Stimulated activated CD4-positive, alpha-beta T cell treated with anti-CD3 and anti-CD28 coated beads, Interleukin-1b, Interleukin-23, amount 100 ng/mL, for 1 hour (primary cell): ENCODE data around the gene CCDC116.
"Not testable (repeated sequence)": the region's sequence is repeated elsewhere in the genome, so short reads cannot be mapped to it uniquely, and the experiment has no call there.

ENCODE experiments used
- DNase-seq, 2 donors: peaks; one replicate each; pipeline ENCODE4 v3.0.0-alpha.2; 2020; ENCODE audit warnings: low read depth in 2 of 2

CCDC116 gene

DNA sequence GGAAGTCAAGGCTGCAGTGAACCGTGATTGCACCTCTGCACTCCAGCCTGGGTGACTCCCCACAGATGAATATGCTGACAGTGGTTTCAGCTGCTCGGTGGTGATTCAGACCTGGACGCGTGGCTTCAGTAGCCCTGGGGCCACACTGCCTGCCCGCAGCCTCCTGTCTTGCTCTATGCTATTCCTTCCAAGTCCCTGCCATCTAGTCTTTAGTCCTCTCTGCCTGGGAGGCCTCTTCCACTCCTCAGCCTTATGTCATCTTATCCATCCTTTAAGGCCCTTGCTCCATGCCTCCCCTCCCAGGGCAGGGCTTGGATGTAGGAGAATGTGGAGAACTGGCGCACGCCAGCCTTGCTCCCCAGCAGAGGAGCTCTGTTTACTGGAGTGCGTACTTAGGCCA is 25.8 kb upstream of the CCDC116 start:
- no peak for DNase-seq

DNA sequence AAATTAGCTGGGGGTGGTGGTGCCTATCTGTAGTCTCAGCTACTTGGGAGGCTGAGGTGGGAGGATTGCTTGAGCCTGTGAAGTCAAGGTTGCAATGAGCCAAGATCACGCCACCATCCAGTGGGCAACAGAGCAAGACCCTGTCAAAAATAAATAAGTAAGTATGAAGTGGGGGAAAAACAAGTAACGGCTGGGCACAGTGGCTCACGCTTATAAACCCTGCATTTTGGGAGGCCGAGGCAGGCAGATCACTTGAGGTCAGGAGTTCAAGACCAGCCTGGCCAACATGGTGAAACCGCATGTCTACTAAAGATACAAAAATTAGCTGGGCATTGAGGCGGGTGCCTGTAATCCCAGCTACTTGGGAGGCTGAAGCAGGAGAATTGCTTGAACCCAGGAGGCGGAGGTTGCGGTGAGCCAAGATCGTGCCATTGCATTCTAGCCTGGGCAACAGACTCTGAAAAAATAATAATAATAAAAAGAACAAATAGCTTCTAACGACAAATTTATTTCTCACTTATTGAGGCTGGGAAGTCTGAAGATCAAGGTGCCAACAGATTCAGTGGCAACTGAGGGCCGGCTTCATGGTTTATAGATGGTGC is 22.9 kb upstream of the CCDC116 start:
- not testable (repeated sequence) for DNase-seq

DNA sequence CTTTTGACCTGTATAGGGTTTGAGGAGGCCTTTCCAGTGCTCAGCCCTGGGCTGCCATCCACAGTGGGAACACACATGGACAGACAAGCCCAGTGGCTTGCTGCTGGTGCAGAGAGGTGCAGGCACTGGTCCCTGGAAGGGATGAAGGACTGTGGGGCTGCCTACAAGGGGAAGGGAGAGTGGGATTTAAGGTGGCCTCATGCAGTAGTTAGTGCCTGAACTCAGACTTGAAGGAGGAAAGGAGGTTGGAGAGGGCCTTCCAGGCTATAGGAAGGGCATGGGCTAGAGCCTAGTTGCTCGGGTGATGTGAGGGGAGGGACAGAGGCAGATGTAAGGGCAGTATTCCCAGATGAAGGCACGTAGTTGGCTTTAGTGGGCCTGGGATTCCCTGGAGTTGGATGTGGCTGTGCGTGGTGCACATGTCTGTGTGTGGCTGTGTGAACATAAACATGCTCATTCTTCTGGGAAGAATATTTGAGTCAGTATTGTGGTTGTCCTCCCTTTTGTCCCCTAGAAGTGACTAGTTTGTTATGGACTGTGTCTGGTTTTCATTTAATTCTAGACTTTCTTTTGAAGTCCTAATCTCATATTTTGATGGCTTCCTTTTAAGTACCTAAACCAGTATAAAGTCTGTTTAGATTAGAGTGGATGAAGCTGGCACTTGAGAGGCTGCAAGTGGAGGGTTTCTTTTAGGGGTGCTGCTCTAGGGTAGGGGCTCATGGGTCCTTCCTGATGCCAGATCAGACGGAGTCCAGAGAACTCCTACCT is 21.2 kb upstream of the CCDC116 start:
- no peak for DNase-seq

DNA sequence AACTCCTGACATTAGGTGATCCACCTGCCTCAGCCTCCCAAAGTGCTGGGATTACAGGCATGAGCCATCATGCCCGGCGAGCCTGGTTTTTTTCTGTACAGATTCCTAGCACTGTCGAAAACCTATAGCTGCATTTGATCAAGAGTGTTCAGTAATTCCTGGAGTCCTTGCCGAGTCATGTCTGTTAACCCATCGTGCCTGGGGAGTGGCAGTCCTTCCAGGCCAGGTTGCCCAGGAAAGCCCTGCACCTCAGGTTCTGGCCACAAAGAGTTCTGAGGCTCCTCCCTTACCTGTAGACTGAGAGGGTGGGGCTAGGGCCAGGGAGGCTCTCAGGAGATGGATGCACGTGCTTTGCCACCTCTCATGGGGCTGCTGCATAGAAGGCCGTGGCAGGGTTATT is 19.7 kb upstream of the CCDC116 start:
- DNase-seq: no peak

DNA sequence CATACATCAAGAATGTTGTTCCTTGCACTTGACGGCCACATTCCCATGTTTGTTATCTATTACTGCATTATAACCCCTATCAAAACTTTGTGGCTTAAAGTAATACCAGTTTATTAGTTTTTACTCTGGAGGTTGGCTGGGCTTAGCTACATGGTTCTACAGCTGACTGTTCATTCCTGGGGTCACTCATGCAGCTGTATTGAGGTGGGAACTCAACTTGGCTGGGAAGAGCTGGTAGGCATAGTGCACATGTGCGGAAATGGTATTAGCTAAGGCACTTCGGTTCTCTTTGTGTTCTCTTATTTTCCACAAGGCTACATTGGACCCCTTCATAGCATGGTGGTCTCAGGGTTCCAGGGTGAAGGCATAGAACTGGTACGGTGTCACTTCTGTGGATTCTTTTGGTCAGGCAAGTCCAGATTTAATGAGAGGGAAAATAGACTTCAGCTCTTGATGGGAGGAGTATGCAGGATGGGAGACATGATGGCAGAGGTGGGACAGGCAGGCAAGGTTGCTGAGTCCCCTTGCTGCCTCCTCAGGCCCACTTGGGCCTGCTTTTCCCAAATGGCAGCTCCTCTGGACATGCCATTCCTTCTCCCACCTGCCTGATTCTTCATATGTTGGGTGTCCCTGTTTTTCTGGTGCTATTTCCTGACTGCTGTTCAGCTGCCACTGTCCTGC is 18.9 kb upstream of the CCDC116 start:
- DNase-seq: no peak

DNA sequence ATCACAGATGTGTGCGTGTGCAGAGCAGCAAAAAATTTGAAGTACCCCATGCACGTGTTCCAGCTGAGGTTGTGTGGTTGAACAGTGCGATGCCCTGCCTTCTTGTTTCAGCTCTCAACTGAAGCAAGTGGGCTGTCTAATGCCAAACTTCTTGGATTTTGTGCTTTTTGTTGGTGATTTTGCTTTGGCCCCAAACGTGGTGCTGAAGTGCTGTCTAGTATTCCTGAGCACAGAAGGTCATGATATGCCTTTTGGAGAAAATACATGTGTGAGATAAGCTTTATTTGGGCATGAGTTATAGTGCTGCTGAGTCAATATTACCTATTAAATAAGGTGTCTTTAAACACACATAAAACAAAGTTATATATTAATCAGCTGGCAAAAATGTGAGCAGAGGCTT is 16.8 kb upstream of the CCDC116 start:
- DNase-seq: no peak

DNA sequence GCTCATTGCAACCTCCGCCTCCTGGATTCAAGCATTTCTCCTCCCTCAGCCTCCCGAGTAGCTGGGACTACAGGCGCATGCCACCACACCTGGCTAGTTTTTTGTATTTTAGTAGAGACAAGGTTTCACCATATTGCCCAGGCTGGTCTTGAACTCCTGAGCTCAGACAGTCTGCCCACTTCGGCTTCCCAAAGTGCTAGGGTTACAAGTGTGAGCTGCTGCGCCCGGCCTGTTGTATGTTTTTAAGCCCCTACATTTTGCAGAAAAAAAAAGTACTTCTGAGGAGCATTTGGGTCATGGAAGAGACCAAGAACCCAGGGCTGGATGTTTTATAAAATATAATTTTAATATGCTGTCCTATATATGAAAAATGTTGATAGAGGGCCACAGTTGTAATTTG is 15.2 kb upstream of the CCDC116 start:
- not testable (repeated sequence) for DNase-seq

DNA sequence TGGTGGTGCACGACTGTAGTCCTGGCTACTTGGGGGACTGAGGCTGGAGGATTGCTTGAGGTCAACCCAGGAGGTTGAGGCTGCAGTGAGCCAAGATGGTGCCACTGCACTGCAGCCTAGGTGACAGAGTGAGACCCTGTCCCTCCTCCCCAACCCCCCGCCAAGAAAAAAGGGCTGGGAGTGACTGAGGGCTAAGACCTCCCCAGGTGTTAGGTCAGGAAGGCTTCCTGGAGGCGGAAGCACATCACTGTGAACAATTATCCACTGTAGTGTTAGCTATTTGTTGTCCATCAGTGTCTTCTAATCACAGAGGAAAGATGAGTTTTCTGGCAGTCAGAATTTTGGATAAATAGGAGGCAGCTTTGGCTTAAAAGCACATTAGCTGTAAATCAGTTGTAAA is 11.5 kb upstream of the CCDC116 start:
- no peak for DNase-seq

DNA sequence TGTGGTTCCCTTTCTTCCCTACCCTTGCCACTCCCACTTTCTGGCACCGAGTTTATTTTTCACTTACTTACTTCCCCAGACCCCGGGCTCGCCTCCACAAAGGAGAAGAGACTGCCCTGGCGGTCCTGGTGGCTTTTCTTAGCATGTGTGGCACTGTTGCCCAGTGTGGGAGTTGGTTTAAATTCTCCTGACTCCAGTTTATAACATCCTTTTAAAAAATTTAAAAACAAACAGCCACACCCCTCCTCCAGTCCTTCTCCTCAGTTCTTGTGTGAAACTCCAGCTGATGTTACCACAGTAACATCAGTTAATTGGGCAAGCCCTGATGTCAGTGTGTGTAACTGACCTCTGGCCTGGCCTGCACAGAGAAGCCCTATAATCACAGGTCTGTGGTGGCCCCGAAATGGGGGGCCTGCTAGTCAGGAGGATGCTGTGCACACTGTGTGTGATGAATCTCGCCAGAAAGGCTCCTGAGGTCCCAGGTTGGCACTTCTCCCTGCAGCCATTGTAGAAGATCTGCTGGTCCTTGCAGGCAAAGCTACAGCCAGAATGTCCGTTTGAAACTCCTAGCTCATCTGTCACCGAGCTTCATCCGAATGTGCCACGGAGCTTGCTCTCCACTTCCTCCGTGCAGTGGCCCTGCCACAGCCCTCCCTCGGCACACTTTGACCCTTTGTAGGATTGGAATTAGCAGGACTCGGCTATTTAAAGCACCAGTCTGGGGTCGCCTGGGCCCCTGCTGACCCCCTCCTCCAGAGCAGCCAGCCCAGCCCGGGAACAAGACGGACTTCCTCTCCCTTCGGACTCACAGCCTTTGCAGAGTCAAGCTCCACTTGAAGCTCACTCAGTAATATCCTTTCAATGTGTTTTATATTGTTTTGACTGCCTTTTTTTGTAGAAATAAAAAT is 10.3 kb upstream of the CCDC116 start:
- no peak for DNase-seq

DNA sequence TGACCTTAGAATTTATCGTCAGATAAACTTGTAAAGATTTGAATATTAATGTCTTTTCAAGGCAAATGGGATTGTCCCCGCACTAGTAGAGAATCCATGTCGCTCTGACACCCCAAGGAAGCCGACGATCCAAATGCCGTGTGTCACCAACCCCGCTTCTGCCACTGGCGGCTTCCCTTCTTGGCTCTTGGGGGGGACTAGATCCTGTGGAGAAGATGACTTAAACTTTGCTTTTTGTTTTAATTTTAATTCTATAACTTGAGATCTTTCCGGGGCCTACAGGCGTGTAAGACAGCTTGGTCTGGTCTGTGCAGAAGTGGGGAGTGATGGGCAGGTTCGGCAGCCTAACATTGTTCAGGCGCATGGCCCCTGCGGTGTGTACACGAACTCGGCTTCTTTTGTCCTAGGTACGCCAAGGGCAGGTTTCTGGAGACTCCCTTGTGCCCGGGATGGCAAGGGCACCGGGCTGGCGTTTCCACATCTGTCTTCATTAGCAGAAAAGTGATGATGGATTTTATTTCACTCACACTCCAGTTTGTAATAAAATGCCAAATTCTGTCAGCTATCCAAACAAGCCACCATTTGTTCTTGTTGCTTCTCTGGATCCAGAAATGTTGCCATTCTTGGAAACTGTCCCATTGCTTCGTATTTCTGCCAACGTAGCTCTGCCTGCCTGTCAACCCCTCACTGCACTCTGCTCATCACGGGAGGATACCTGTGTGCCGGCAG is 9.5 kb upstream of the CCDC116 start:
- no peak for DNase-seq

DNA sequence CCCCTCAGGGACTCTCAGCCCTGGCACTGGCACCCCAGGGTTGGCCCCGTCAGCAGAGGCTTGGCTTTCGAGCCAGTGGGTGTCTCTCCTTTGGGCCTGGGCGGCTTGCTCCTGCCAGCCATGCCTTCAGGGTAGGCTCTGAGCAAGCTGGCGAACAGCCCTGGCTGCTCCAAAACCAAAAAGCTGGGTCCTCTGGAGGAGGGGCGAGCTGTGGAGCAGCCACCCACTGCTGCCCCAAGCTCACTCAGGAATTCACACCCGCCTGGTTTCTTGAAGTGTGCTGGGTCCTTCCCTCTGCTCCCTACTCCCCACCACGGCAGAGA is 9.0 kb upstream of the CCDC116 start:
- no peak for DNase-seq

DNA sequence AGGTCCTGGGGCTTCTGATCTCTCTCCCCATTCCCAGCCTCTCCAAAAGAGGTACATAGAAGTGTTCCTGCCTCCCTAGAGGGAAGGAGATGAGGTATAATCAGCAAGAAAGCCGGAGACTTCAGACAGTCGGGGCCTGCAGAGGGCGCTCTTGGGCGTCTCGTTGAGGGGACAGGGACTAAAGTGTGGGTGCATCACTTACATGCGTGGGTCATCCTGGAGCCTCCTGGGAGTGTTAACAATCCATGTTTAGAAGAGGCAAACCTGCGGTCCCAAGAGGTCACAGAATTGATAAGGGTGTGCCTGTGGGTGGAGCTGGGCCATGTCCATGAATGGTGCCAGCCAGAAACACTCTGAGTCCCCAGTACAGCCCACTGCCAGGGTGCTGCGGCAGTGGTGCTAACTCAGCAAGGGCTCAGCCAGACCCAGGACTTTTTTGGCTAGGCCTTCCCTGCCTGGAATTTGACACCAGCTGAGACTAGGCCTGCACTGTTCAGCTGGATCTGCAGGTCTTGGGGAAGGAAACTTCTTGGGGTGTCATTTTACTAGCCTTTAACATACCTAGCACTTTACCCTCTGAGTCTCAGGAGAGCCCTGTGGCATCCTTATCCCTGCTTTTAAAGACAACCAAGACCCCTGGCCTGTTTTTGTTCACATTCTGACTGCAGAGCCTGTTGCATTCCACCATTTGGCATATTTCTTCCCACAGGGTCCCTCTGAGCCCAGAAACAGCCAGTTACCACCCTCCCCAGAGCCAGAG is 8.3 kb upstream of the CCDC116 start:
- DNase-seq: no peak

DNA sequence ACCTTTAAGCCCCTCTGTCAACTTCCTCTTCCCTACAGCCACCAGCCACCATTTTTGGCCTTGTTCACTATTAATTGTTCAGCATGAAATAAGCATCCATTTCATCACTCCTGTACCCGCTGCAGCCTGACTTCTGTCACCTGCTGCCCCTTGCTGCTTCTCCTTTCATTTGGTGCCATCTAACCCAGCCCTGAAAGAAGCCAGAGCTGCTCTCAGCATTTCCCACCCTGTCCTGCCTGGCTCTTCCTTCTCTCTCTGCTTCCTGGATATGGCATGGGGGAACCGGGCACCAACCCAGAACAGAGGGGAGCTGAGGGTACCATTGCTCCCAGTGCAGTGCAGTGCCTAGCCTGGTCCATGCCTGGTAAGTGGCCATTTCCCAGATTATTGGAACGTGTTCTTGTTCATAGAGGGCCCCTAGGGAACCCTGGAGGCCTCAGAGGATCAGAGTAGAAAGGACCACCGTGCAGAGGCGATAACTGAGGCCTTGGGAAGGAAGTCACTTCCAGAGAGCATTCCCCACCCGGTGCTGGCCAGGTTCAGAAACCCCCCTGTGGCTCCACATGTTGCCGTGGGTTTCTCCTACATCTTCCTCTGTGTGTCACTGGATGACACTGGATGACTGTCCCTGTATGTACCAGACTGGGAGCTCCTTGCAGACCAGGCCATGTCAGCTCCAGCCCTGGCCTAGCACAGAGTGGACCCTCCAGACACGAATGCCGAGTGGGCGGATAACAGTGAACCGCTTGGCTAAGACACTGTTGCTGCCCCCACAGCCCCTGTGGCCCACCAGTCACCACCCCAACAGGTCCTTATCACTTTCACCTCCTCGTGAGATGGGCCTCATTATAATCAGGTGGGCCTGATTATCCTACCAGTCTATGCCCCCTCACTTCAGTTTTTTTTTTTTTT is 7.4 kb upstream of the CCDC116 start:
- no peak for DNase-seq

DNA sequence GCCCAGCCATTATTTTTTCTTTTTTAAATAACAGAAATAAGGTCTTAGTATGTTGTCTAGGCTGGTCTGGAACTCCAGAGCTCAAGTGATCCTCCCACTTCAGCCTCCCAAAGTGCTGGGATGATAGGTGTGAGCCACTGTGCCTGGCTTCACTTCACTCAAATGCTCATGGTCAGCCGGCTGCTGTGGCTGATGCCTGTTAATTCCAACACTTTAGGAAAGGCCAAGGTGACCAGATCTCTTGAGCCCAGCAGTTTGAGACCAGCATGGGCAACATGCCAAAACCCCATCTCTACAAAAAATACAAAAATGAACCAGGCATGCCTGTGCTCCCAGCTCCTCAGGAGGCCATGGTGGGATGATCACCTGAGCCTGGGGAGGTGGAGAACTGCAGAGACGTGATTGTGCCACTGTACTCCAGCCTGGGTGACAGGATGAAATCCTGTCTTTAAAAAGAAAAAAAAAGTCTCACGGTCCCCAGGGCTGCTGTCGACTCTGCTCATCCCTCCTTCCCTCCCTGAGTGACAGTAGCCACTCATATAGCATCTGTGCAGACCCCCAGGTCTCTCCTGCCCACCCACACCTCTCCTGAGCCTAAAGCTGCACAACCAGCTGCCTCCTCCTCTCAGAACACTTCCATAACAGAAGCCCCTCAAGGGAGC is 6.4 kb upstream of the CCDC116 start:
- no peak for DNase-seq

DNA sequence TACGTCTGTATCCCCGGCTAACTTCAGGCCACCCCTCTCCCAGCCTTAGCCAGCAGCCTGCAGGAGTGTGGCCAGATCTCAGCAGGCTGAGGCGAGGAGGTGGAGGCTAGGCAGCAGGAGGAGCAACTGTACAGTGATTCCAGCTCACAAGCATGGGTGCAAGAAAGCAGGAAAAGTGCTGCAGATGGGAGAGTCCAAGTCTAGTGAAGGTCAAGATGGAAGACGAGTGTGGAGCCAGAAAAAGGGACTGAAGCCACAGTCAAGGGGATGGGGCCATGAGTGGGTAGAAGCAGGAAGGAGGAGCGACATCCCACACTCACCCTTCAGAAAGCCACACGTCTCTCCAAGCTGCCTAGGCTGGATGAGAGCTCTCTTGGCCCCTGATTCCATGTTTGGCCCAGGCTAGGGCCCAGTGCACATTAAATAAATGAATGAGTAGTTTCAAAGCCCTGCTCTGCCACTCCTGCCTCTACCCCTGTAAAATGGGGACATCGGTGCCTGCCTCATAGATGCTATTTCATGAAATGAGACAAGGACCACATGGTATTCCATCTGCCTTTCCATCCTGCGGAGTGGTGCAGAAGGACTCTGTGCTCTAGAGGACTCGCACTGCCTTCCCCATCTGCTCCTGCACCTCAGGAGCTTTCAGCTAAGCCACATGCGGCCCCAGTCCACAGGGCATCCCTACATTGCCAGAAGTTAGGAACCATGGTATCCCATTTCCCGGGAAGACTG is 5.7 kb upstream of the CCDC116 start:
- no peak for DNase-seq

DNA sequence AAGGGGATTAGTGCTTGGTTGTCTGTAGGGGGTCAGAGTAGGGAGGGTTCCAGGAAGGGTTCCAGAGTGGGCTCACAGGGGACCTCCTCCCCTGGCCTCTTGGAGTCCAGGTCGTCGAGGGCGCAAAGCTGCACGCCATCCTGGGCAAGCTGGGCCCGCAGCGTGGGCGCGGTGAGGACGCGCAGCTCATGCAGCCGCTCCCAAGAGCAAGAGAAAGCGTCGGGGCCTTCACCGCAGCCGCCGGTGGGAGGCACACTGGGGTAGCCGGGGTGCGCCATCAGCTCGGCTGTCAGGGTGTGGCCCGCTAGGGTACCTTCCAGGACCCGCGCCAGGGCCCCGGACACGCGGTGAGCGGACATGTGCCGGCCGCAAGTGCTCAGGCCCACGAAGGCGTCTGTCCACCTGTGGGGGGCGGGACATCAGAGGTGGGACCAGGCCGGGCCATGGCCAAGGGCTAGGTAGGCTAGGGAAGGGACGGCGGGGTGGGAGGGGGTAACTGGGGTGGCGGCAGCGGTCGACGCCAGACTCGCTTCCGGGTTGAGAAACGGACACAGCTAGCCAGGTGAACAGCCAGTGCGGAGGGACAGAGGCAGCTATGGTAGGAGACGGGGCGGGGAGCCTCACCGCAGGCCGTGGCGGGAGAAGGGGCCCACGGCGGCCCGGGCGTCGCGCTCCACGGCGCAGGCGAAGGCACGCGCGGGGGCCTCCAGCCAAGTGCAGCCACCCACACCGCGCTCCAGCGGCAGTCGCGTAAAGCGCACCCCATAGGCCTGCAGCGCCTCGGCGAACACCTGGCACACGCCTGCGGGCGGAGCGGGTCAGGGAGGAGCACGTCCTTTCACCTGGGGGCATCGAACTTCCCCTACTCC is 3.9 kb upstream of the CCDC116 start:
- no peak for DNase-seq
